ENCODE data around the gene SLC25A41. TPM values are rescaled to one million over a fixed set of nuclear protein-coding genes. Genes with fewer than 3 reads are reported as not detected.

Gene SLC25A41
- total and polyA plus RNA-seq, 2 donors (not counting 1 experiment from before 2014, with no cell fraction given) = 0.30 to 0.48 TPM

DNA sequence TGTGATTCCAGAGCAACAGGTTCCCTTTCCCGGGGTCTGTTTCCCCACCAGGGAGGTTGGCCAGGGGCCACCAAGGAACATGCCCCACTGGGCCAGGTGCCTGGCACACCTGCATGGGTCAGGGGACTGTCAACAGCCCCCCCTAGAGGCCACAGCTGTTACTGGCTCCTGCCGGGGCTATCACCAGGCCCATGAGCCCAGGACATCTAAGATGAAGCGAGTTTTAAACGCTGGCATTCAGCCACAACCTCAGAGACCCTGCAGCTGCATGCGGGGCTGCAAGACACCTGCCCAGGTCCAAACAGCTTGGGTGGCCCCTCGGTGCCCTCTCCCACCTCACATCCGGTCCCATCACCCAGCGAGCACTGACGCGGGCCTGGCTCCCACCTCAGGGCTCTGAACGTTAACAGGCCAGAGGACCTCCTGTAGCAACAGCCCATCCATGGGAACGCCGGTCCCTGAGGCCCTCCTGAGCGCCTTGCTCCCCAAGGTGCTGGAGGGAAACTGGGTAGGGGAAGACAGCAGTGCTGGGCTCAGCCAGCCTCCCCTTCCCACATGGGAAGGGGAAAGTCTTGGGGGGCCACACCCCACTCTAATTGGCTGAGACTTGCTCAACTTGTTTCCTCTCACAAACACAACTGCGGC lies 21.0 kb downstream of the SLC25A41 start:
- TF ChIP-seq EZH2 (IDR thresholded peaks at IDR 0.05; ENCODE audit: borderline replicate concordance, insufficient read depth, low read depth, low read length, poor library complexity, severe bottlenecking) = no peak
- TF ChIP-seq CTCF (IDR thresholded peaks at IDR 0.05) = peak; percentile 53
- CTCF ChIA-PET = no interaction called here
- WGBS (ENCODE audit: insufficient coverage) = 81% methylated on average over 13 of the region's 15 CpGs
- Histone ChIP-seq H3K4me2 (replicated peaks; ENCODE audit: low read depth, low read length, poor library complexity, severe bottlenecking) (no peak overlapping the region), H3K79me2 (ENCODE audit: control insufficient read depth, insufficient read depth, low read length) (no peaks in the 10 kb centered on the region), H3K4me3 (ENCODE audit: control extremely low read depth in 1 of 5, extremely low read depth in 1 of 5, insufficient read depth in 1 of 5, low read depth in 2 of 5, low read length in 4 of 5) (no peak overlapping the region), H3K27me3 (replicated peaks in 1 of 4; ENCODE audit: control extremely low read depth in 1 of 4, control insufficient read depth in 3 of 4, insufficient read depth in 4 of 4, low read length in 3 of 4) (no peaks in the 10 kb centered on the region), H4K20me1 (ENCODE audit: control insufficient read depth, insufficient read depth, low read length, poor library complexity, severe bottlenecking) (peaks cover 36% of the 10 kb centered on the region), H3K4me1 (ENCODE audit: control insufficient read depth in 2 of 2, insufficient read depth in 2 of 2, low read length in 2 of 2) (no peaks in the 10 kb centered on the region), H3K27ac (ENCODE audit: low read length in 2 of 2) (no peak overlapping the region), H2AFZ (ENCODE audit: insufficient read depth, low read depth, low read length, poor library complexity, severe bottlenecking) (no peak overlapping the region), H3K36me3 (replicated peaks in 1 of 2; ENCODE audit: control extremely low read depth in 1 of 2, control insufficient read depth in 1 of 2, extremely low read depth in 1 of 2, insufficient read depth in 2 of 2, low read length in 1 of 2) (peaks cover 0 to 35% of the 10 kb centered on the region in 2 experiments), H3K9me3 (ENCODE audit: control extremely low read depth in 1 of 3, control insufficient read depth in 2 of 3, insufficient read depth in 1 of 3, low read length in 2 of 3) (no peaks in the 10 kb centered on the region), H3K9ac (ENCODE audit: low read length) (no peak overlapping the region)
- H3K4me3 Mint-ChIP-seq = no peak overlapping the region
- no peak overlapping the region for H3K27ac Mint-ChIP-seq
- POLR2A ChIA-PET = no interaction called here
- no peaks in the 10 kb centered on the region for H3K27me3 Mint-ChIP-seq
- H3K4me1 Mint-ChIP-seq = no peaks in the 10 kb centered on the region
- ATAC-seq (ENCODE audit: low read depth) = peak; percentile 61
- H3K9me3 Mint-ChIP-seq (ENCODE audit: insufficient read depth) = no peaks in the 10 kb centered on the region
- intact Hi-C loops (cut with micrococcal nuclease) = no loop called here
- DNase-seq = peak; percentile 56

DNA sequence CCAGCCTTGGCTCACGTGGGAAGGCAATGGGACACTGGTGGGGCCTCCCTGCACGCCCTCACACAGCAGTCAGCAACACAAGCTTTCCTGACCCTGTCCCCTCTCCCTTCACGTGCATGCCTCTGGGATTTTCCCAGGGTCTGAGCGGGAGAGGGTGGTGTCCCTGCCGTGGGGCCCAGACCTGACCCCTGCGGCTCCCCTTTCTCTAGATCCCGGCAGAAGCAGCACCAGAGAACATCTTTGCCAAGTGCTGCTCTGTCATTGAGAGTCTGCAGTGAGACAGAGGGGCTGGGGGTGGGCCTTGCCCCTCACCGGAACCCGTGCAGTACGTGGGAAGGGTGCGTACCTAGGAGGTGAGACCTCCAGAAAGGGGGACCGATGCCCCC lies 21.5 kb downstream of the SLC25A41 start:
- ChIA-PET CTCF (no interaction called here), POLR2A (no interaction called here)
- Histone ChIP-seq H3K36me3 (replicated peaks in 1 of 2; ENCODE audit: control extremely low read depth in 1 of 2, control insufficient read depth in 1 of 2, extremely low read depth in 1 of 2, insufficient read depth in 2 of 2, low read length in 1 of 2) (peaks cover 0 to 30% of the 10 kb centered on the region in 2 experiments), H3K4me2 (replicated peaks; ENCODE audit: low read depth, low read length, poor library complexity, severe bottlenecking) (no peak overlapping the region), H3K4me1 (ENCODE audit: control insufficient read depth in 2 of 2, insufficient read depth in 2 of 2, low read length in 2 of 2) (no peaks in the 10 kb centered on the region), H3K9me3 (ENCODE audit: control extremely low read depth in 1 of 3, control insufficient read depth in 2 of 3, insufficient read depth in 1 of 3, low read length in 2 of 3) (no peaks in the 10 kb centered on the region), H3K79me2 (ENCODE audit: control insufficient read depth, insufficient read depth, low read length) (no peaks in the 10 kb centered on the region), H3K4me3 (ENCODE audit: control extremely low read depth in 1 of 5, extremely low read depth in 1 of 5, insufficient read depth in 1 of 5, low read depth in 2 of 5, low read length in 4 of 5) (no peak overlapping the region), H3K27me3 (replicated peaks in 1 of 4; ENCODE audit: control extremely low read depth in 1 of 4, control insufficient read depth in 3 of 4, insufficient read depth in 4 of 4, low read length in 3 of 4) (no peaks in the 10 kb centered on the region), H3K27ac (ENCODE audit: low read length in 2 of 2) (no peak overlapping the region), H4K20me1 (ENCODE audit: control insufficient read depth, insufficient read depth, low read length, poor library complexity, severe bottlenecking) (peaks cover 31% of the 10 kb centered on the region), H3K9ac (ENCODE audit: low read length) (no peak overlapping the region), H2AFZ (ENCODE audit: insufficient read depth, low read depth, low read length, poor library complexity, severe bottlenecking) (no peak overlapping the region)
- intact Hi-C loops (cut with micrococcal nuclease) = no loop called here
- ATAC-seq (ENCODE audit: low read depth) = no peak
- Mint-ChIP-seq H3K4me1 (no peaks in the 10 kb centered on the region), H3K27ac (no peak overlapping the region), H3K4me3 (no peak overlapping the region), H3K27me3 (no peaks in the 10 kb centered on the region), H3K9me3 (ENCODE audit: insufficient read depth) (no peaks in the 10 kb centered on the region)
- TF ChIP-seq CTCF (IDR thresholded peaks at IDR 0.05) (no peak), EZH2 (IDR thresholded peaks at IDR 0.05; ENCODE audit: borderline replicate concordance, insufficient read depth, low read depth, low read length, poor library complexity, severe bottlenecking) (no peak)
- 85% methylated on average over 12 of the region's 12 CpGs for WGBS (ENCODE audit: insufficient coverage)
- no peak for DNase-seq

Measured in B cell (primary cell).